GM21717 (cell line): ENCODE measurements around the gene SIAH1.
"Not testable (repeated sequence)": the region's sequence is repeated elsewhere in the genome, so short reads cannot be mapped to it uniquely, and the experiment has no call there.

Source experiments
- ATAC-seq: cut with Tn5 transposase; IDR thresholded peaks from one replicate; pipeline ENCODE4 v1.9.1; 2021; ENCODE audit warnings: mild to moderate bottlenecking, moderate library complexity; ENCODE audit not compliant: unreplicated experiment

SIAH1 gene

DNA sequence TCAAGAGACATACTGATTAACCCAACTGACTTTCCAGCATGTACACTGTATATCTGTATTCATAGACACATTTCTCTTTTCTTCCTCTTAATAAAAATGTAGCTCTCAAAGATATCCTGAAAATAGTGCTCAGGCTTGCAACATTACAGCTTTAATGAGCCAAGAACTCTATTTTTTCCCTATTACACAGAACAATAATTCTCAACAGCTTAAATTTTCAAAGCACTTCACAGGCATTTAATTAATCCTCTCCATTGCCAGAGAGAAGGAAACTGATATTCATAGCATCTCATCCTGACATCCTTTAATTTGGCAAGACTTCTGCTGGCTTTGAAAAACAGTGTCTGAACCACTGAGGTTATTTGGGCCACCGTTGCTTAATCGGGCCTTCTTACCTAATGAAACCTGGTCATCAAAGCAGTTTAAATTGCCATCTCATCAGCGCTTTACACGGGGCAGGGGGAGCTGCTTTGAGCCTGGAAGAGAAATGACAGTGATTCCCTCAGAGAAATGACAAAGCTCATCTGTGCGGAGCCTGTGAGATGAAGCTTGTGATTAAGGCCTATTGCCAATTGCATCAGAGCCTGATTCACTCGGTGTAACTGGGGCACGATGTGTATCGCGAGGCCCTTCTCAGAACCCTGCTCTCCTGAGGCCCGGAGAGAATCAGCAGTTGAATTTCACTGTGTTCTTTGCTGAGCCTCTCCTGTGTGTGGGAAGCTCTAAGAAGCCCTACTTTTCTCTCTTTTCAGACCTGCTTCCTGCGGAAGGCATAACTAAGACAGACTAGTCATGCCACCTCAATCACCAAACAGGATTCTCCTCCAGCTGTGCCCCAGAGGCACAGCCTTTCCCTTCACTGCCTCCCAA is 8.5 kb upstream of the SIAH1 start:
- no peak for ATAC-seq

DNA sequence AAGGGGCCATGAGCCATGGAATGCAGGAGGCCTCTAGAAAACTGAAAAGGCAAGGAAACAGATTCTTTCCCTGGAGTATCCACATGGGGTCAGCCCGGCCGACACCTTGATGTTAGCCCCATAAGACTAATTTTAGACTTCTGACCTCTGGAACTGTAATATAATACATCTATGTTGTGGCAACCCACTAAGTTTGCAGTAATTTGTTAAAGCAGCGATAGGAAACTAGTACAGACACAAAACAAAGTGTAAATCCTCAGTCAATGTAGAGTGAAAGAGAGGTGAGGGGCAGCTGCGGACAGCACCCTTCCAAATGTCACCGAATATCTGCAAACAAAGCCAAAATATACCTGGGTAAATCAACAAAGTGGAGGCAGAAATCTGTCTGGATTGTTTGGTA is 7.2 kb upstream of the SIAH1 start:
- no peak for ATAC-seq

DNA sequence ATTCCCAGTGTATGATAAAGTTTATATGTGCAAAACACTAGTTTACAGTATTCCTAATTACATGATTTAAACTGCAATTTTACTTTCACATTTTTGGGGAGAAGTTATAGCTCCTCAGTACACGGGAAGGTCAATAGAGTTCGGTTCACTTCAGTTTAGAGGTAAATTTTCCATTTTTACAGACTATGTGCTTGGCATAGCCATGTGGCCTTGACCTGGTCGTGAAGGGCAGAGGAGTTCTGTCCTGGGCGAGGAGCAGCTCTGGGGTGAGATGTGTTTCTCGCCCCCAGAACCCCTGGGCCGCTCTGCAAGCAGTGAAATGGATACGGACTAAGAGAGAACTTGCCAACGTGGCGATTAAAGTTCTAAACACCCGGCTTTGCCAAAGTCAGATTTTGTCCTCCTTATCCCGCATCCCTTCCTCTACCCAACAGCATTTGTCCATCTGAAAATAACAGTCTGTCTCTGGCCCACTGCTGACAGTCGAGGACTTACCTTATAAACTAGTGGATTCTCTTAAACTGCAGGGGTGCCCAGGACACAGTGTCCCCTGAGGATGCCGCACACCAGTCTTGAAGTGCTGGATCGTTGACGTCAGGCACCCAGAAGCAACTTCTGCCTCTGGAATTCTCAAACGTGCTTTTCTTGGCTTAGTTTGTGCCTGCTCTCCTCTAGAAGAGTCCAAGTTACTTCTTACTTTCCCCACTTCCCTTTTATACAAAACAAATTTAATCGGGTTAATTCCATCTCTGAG is 1.5 kb upstream of the SIAH1 start:
- no peak for ATAC-seq

DNA sequence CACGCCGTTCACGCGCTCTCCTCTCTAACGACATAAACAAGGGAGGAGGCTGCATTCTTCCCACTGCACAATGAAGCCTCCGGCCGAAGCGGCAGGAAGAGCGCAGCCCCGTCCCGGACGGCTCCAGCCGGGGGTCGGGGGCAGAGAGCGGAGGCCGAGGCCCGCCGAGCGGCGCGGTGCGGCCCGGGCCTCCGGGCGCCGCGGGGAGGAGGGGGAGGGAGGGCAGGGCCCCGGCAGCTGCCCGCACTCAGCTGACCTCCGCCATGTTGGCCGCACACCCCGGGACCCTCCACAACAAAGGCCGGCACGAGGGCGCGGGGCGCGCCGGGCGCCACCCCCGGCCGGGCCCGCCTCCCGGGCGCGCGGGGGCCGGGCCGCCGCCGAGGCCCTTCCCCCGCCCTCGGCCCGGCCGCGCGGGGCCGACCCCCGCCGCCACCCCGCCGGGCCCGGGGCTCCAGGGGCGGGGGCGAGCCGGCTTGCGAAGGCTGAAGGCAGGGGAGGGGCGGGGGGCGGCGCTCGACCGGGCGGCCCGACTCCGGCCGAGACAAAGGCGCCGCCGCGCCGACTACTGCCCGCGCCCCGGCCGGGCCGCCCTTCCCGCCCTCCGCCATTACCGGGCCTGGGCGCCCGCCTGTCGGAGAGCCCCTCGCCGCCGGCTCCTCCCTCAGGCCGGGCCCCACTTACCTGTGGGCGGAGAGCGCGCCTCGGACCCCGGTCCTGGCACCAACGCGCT is 527 bp downstream of the SIAH1 start:
- ATAC-seq, result peak; percentile 49

DNA sequence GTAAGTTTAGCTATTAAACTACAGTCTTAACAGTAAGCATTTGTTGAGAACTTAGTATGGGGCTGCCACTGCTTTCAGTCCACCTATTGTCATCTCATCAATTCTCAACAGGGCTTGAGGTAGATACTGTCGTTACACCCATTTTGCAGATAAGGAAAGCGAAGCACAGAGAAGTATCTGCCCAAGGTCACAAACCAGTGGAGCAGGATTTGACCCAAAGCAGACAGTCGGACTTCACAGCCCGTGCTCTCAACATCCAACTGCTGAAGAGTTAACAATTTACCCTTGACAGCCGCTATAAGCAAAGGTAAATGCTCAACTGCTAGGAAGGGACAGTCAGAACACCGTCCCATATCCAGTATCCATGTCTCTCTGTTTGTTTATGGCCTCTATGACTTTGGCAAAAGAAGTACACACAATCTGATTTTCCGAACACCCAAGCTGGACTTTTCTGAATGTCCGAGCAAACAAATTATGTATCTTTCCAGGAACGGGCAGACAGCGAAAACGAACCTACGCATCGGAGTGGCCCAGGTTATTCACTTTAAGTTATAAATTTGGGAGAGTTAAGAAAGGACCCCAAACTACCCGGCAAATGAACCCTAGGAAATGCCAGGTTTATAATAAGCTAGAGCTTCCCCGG is 1.2 kb downstream of the SIAH1 start:
- ATAC-seq, result no peak

DNA sequence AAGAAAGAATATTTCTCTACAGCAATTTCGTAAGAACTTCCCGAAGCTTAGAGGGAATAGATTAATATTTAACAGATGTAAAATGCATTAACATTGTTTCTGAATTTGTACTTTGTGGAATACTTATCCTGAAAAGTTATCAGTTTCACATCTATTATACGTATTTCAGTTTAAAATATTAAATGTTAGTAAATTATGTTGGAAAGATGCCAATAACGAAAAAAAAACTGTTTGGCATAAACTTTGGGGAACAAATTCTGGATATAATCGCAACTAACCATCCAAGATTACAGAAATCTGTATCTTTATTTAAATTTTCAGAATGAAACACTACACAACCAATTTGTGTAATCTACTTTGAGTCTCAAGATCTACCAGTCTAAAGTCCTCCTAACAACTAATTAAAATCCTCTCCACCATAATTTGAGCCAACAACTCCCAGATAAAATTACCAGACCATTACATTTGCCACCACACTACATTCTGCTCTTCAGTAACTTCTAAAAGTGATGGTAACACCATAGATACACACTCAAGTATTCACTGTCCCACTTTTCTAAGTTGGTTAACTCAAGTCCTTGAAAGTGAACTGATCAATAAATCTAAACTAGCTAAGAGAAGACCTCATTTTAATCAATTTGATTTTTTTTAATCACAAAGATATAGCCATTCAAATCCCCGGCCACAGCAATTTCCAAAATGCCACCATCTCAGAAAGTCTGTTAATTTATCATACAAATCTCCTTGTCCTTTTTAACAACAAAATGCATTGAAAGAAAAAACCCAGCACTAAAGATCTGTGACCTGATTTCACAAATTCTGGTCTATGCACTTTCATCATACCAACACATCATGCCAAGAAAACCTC is 2.0 kb downstream of the SIAH1 start:
- no peak for ATAC-seq

DNA sequence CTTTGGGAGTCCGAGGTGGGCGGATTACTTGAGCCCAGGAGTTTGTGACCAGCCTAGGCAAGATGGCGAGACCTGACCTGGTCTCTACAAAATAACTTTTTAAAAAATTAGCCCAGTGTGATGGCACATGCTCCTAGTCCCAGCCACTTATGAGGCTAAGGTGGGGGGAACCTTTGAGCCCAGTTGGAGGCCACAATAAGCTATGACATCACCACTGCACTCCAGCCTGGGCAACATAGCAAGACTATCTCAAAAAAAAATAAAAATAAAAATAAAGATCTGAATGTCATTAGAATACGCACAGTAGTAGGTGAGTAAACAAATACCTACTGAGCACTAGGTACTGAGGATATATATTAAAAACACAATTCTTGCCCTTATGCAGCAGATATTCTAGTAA is 3.1 kb downstream of the SIAH1 start:
- no peak for ATAC-seq

DNA sequence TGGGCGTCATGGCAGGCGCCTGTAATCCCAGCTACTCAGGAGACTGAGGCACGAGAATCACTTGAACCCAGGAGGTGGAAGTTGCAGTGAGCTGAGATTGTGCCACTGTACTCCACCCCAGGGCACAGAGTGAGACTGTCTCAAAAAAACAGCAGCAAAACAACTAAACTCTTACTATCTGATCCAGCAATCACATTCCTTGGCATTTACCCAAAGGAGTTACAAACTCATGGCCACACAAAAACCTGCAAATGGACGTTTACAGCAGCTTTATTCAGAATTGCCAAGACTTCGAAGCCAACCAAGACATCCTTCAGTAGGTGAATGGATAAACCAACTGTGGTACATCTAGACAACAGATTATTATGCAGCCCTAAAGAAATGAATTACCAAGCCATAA is 4.0 kb downstream of the SIAH1 start:
- ATAC-seq, result no peak

DNA sequence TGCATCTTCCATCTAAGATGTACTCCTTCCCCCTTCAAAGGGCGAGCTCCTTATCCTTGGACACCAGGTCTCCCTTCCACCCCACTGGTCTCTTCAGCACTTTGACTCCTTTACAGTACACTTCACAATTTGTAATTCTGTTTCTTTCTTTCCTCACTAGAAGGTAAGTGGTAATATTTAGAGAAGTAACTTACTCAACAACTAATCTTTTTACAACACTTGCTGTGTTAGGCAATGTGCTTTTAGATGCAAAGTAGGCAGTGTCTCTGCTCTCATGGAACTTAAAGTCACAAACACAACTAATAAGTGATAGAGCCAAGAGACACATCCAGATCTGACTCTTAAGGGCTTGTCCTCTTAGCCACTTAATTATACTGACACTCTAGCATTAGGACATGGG is 6.4 kb downstream of the SIAH1 start:
- no peak for ATAC-seq

DNA sequence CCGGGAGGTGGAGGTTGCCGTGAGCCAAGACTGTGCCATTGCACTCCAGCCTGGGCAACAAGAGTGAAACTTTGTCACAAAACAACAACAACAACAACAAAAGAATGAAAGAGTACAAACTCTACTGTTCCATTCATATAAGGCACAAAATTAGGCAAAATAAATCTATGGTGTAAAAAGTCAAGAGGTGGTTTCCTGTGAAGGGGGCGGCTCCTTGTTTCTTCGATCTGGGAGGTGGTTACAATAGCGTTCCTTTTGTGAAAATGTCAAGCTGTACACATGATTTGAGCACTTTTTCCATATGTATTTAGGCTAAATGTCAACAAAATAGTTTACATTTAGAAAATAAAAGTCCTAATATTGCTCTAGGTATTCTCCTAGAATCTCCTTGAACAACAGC is 6.9 kb downstream of the SIAH1 start:
- no peak for ATAC-seq

DNA sequence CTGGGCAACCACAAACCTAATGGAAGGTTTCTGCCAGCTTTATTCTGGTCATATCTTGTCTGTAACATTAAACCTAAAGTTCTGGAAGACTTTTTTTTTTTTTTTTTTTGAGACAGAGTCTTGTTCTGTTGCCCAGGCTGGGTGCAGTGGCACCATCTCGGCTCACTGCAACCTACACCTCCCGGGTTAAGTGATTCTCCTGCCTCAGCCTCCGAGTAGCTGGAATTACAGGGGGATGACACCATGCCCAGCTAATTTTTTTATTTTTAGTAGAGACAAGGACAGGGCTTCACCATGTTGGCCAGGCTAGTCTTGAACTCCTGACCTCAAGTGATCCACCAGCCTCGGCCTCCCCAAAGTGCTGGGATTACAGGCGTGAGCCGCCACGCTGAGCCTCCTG is 7.9 kb downstream of the SIAH1 start:
- ATAC-seq, result not testable (repeated sequence)

DNA sequence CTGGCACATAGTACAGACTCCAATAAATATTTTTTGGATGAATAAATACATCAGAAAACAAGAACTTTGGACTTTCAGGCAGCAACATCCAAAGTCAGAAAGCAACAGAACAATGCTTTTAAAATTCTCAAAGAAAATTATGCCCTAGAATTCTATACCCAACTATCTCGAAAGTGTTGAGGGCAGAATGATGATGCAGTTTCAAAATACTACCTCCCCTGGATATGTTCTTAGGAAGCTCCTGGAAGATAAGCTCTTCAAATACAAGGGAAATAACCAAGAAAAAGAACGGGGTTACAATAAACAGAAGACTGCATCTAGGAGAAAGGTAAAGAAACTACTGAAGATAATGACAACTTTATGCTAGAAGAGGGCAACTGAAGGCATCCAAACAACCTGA is 11.0 kb downstream of the SIAH1 start:
- ATAC-seq, result no peak

DNA sequence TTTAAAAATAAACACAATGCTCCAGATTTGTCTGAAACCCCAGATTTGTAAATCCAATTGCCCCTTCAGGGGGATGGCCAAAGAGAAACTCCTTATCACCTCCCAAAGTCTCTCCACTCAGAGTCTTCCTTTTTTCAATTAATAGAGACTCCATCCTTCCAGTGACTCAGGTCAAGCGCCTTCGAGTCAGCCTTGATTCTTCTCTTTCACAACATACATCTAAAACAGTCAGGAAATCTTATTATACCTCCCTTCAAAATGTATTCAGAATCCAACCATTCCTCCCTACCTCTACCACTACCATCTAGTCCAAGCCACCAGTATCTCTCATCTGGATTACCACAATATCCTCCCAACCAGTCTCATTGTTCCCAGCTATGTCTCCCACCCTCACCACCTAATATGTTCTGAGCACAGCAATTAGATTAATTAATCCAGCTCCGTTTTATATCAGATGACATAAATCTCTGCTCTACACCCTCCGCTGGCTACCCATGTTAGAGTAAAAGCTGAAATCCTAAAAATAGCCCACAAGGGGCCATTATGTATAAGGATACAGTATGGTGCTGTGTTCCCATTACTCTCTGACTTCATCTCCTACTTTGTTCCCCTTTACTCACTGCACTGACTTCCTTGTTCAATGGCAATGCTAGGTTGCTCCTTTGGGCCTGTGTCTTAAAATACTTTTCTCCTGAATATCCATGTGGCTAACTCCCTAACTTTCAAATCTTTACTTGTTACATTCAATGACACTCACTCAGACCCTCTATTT is 11.8 kb downstream of the SIAH1 start:
- ATAC-seq, result no peak

DNA sequence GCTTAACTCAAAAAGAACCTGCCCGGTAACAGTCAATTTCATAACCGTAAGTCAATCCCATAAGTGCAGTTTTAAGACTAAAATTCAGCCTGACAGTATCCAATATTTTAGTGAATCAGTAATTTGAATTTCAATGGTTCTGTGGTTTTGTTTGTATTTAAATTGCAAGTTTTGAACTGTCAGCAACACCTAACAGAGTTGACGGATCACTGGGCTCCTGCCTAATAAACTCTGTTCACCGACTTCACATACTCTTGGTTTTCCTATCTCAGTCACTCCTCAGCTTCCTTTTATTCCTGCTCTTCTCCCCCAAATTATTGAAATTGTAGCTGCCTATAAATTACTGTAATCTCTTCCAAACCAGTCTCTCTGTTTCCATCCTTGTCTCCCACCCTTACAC is 12.5 kb downstream of the SIAH1 start:
- no peak for ATAC-seq

DNA sequence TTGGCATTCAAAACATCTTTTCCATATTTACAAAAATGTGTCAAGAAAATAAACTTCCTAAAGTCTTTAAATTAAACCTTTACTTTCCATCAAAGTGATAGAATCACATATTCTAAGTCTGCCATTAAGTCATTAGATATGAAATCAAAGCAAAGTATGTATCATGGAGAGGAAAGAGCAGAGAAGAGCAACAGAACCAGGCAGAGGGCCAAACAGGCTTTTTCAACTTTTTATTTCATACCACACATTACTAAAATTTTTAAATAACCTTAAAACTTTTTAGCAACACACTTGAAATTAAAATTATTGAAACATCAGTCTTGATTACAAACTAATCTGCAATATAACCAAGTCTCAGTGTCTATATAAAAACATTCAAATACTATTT is 13.8 kb downstream of the SIAH1 start:
- ATAC-seq, result no peak

DNA sequence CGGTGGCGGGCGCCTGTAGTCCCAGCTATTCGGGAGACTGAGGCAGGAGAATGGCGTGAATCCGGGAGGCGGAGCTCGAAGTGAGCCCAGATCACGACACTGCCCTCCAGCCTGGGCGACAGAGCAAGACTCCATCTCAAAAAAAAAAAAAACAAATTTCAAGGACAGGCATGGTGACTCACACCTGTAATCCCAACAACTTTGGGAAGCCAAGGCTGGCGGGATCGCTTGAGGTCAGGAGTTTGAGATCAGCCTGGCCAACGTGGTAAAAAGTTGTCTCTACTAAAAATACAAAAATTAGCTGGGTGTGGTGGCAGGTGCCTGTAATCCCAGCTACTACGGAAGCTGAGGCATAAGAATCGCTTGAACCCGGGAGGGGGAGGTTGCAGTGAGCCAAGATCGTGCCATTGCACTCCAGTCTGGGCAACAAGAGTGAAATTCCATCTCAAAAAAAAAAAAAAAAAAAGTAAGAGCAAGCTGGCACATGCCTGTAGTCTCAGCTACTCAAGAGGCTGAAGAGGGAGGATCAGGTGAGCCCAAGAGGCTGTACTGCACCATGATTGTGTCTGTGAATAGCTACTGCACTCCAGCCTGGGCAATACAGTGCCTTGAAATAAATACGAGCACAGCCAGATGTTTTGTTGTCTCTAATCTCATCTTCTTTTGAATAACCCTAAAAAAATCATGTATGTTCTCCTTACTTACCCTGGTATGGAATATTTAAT is 14.4 kb downstream of the SIAH1 start:
- ATAC-seq, result not testable (repeated sequence)

DNA sequence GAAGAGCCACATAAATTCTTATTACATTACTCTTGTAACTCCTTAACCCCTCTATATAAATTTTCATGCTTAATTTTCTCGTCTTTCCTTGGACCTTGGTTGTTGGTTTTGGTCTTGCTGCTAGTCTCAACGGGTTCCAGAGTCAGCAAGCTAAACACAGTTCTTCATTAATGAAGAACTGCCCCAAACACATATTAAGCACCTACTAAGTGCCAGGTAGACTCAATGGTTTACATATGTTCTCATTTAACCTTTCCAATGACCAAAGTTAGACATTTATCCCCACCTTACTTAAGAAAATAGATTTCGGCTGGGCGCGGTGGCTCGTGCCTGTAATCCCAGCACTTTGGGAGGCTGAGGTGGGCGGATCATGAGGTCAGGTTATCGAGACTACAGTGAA is 15.0 kb downstream of the SIAH1 start:
- no peak for ATAC-seq

DNA sequence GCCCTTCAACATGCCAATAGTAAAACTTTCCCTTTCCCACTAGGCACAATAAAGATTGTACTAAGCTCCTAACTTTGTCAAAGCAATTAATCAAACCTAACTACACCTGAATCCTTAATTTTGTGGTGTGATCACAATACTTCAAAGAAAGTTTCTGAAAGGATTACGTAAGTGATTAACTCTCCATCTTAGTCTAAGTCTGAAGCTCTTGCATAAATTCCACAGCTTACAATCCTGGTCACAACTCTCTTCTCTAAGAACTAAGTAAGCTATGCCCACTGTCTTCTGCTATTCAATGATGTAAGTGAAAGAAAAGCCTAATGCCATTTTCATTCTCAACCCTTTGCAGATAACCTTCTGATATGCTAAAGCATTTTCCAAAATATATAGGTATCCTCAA is 15.4 kb downstream of the SIAH1 start:
- no peak for ATAC-seq
